Uterus (tissue), 4 donors: Measurements from ENCODE around the gene GLIS2. TPM values are rescaled to one million over a fixed set of nuclear protein-coding genes. Genes with fewer than 3 reads are reported as not detected.
"Not testable (repeated sequence)": the region's sequence is repeated elsewhere in the genome, so short reads cannot be mapped to it uniquely, and the experiment has no call there.

Experiments used
- DNase-seq, 2 donors: peaks; one replicate each; pipeline ENCODE4 v3.0.0-alpha.2; 2019 to 2020
- H3K27ac ChIP-seq, 2 donors: fragments of 200-600 bp; sonication (generic); 1 replicate in 1 of 2; 2 replicates in 1 of 2; pipeline ENCODE4 v1.5.1; 2016 to 2018
- H3K27me3 ChIP-seq, 2 donors: fragments of 200-600 bp; sonication (generic); one replicate each; pipeline ENCODE4 v1.5.1; 2018 to 2019; ENCODE audit warnings: control low read depth in 1 of 2
- H3K36me3 ChIP-seq, 2 donors: fragments of 200-600 bp; sonication (generic); one replicate each; pipeline ENCODE4 v1.5.1; 2019; ENCODE audit warnings: control low read depth in 1 of 2
- H3K4me1 ChIP-seq, 2 donors: fragments of 200-600 bp; sonication (generic); one replicate each; pipeline ENCODE4 v1.5.1; 2018 to 2019; ENCODE audit warnings: control low read depth in 1 of 2
- H3K4me3 ChIP-seq, 2 donors: fragments of 200-600 bp; sonication (generic); 1 replicate in 1 of 2; 2 replicates in 1 of 2; pipeline ENCODE4 v1.5.1; 2018 to 2019; ENCODE audit warnings: mild to moderate bottlenecking in 1 of 2
- H3K9me3 ChIP-seq, 2 donors: fragments of 200-600 bp; sonication (generic); one replicate each; pipeline ENCODE4 v1.5.1; 2019; ENCODE audit warnings: control low read depth in 1 of 2
- POLR2A ChIP-seq, 2 donors: fragments of 450-650 bp; IDR thresholded peaks; one replicate each; pipeline ENCODE4 v1.6.1; 2016; ENCODE audit warnings: antibody characterized with exemption in 2 of 2, mild to moderate bottlenecking in 1 of 2, moderate library complexity in 1 of 2
- intact Hi-C: fragments of 100-400 bp; cut with DNase I; formaldehyde crosslinking; loops from one replicate; pipeline ENCODE4 v1.15.1; 2023; ENCODE audit warnings: low total_unique reads
- total RNA-seq, 4 donors: library from RNA; depleted of rRNA in 3 of 4; stranded (reverse); fragments of >200 nt in 3 of 4; gene quantifications; one replicate each; pipeline versions ENCODE4 v1.1.0 to v1.2.4, GENCODE V29; 2014 to 2023
- TF ChIP-seq, protein P1 (sequence below), 4 experiments: fragments of 200-600 bp in 2 of 4; fragments of 450-650 bp in 2 of 4; sonication (generic) in 2 of 4; IDR thresholded peaks; one replicate each; pipeline ENCODE4 v1.5.1; 2016 to 2019; ENCODE audit warnings: antibody characterized with exemption in 4 of 4, mild to moderate bottlenecking in 2 of 4, moderate library complexity in 1 of 4
- donor health status: DM: yes; HTN: yes; CAD: no.

GLIS2 gene
- total RNA-seq, 4 donors from 2014 or later: 2.9 to 55.8 (median 5.1) TPM

DNA sequence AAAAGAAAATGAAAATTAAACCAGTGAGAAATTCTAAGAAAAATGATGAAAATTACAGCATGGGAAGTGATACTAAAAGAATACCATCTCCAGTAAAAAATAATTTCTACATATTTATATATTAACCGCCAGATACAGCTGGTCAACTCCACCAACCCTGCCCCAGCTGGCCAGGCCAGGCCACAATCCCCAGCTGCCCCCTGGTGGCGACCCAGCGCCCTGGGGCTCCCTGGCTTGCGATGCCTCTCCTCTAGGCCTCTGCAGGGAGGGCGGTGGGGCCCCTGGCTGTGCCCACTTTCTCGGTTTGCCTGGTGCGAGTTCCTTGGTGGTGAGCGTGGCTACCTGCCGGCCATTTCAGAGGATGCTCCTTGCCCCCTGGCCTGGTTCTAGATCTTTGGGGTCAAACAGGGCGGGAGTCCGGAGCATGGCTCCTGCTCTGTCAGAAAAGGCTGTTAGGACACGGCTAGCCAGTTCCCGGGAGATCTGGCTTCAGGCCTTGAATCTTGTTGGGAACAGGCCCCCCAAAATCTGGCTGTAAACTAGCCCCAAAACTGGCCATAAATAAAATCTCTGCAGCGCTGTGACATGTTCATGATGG lies 14.5 kb downstream of the GLIS2 start:
- no peaks in the 10 kb centered on the region for H3K36me3 ChIP-seq
- intact Hi-C loops: no loop called here
- no peaks in the 10 kb centered on the region for H3K27me3 ChIP-seq
- no peaks in the 10 kb centered on the region for H3K9me3 ChIP-seq
- TF ChIP-seq, protein P1, sequence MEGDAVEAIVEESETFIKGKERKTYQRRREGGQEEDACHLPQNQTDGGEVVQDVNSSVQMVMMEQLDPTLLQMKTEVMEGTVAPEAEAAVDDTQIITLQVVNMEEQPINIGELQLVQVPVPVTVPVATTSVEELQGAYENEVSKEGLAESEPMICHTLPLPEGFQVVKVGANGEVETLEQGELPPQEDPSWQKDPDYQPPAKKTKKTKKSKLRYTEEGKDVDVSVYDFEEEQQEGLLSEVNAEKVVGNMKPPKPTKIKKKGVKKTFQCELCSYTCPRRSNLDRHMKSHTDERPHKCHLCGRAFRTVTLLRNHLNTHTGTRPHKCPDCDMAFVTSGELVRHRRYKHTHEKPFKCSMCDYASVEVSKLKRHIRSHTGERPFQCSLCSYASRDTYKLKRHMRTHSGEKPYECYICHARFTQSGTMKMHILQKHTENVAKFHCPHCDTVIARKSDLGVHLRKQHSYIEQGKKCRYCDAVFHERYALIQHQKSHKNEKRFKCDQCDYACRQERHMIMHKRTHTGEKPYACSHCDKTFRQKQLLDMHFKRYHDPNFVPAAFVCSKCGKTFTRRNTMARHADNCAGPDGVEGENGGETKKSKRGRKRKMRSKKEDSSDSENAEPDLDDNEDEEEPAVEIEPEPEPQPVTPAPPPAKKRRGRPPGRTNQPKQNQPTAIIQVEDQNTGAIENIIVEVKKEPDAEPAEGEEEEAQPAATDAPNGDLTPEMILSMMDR (IDR thresholded peaks at IDR 0.05): peak; percentile 96 to 99 (median 97)
- no peak for TF ChIP-seq POLR2A (IDR thresholded peaks at IDR 0.05)
- H3K27ac ChIP-seq: peak overlapping the region; percentile 2 to 16
- peak; percentile 79 to 81 for DNase-seq
- no peak overlapping the region for H3K4me3 ChIP-seq
- H3K4me1 ChIP-seq: peaks cover 0 to 29% of the 10 kb centered on the region in 2 donors

DNA sequence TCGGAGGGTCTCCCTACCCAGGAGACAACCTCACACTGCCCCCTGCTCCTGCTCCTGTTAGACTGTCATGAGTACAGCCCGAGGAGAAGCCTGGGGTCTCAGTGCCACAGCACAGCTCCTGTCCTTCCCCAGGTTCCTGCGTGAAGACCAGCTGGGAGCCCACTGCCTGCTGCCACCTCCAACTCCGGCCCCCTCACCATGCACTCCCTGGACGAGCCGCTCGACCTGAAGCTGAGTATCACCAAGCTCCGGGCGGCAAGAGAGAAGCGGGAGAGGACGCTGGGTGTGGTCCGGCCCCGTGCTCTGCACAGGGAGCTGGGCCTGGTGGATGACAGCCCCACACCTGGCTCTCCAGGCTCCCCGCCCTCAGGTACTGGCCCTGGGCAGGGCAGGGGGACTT lies 16.2 kb downstream of the GLIS2 start:
- H3K36me3 ChIP-seq: no peaks in the 10 kb centered on the region
- no peak overlapping the region for H3K27ac ChIP-seq
- H3K27me3 ChIP-seq: no peaks in the 10 kb centered on the region
- intact Hi-C loops: no loop called here
- no peaks in the 10 kb centered on the region for H3K9me3 ChIP-seq
- no peak overlapping the region for H3K4me3 ChIP-seq
- DNase-seq: no peak
- H3K4me1 ChIP-seq: peaks cover 0 to 26% of the 10 kb centered on the region in 2 donors
- no peak for TF ChIP-seq POLR2A (IDR thresholded peaks at IDR 0.05)
- TF ChIP-seq, protein P1 (IDR thresholded peaks at IDR 0.05): no peak

DNA sequence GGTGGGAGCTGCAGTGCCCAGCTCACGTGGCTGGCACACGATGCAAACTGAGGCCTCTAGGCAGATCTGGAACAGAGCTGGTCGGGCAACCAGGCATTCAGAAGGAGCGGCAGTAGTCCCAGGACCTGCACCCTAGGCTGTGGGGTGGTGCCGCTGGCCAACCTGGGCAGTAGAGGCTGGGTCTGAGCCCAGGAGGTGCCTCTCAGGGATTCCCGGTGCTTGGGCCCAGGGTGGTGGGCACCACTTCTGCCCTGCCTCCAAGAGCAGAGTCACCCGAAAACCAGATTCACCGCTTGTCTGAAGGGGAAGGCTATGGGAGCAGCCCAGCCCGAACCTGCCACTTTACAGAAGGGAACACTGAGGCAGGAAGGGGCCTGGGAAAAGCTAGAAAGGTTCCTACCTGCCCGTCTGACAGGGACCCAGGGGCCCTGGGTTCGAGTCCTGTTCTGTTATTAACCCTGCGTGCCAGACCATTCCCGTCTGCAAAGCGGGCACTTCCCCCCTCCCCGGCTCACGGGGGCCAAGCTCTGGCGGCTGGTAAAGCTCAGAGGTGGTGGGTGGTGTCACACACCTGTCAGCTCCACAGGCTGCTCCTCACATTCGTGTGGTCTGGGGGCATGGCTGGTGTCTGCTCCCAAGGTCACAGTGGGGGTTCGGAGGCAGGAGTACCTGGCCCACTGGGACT lies 16.9 kb downstream of the GLIS2 start:
- intact Hi-C loops: no loop called here
- no peak for TF ChIP-seq POLR2A (IDR thresholded peaks at IDR 0.05)
- H3K27ac ChIP-seq: no peak overlapping the region

GRCh38 chr16:4333308-4333638 lies 17.4 kb downstream of the GLIS2 start:
- Histone ChIP-seq H3K4me3 (no peak overlapping the region), H3K9me3 (no peaks in the 10 kb centered on the region), H3K4me1 (peaks cover 0 to 17% of the 10 kb centered on the region in 2 donors), H3K27ac (no peak overlapping the region), H3K36me3 (no peaks in the 10 kb centered on the region), H3K27me3 (no peaks in the 10 kb centered on the region)
- intact Hi-C loops: no loop called here
- TF ChIP-seq, protein P1 (IDR thresholded peaks at IDR 0.05): no peak
- no peak for TF ChIP-seq POLR2A (IDR thresholded peaks at IDR 0.05)
- no peak for DNase-seq

More for the DNA sequence above, 16.9 kb downstream of the GLIS2 start:
- H3K4me3 ChIP-seq: no peak overlapping the region
- no peak for DNase-seq
- H3K9me3 ChIP-seq: no peaks in the 10 kb centered on the region
- H3K27me3 ChIP-seq: no peaks in the 10 kb centered on the region
- H3K4me1 ChIP-seq: peaks cover 0 to 20% of the 10 kb centered on the region in 2 donors
- H3K36me3 ChIP-seq: no peaks in the 10 kb centered on the region

- H3K27me3 ChIP-seq, H3K36me3 ChIP-seq, intact Hi-C loops: not testable (repeated sequence)
Measured at GRCh38 chr16:4333714-4334113, 17.8 kb downstream of the GLIS2 start.

DNA sequence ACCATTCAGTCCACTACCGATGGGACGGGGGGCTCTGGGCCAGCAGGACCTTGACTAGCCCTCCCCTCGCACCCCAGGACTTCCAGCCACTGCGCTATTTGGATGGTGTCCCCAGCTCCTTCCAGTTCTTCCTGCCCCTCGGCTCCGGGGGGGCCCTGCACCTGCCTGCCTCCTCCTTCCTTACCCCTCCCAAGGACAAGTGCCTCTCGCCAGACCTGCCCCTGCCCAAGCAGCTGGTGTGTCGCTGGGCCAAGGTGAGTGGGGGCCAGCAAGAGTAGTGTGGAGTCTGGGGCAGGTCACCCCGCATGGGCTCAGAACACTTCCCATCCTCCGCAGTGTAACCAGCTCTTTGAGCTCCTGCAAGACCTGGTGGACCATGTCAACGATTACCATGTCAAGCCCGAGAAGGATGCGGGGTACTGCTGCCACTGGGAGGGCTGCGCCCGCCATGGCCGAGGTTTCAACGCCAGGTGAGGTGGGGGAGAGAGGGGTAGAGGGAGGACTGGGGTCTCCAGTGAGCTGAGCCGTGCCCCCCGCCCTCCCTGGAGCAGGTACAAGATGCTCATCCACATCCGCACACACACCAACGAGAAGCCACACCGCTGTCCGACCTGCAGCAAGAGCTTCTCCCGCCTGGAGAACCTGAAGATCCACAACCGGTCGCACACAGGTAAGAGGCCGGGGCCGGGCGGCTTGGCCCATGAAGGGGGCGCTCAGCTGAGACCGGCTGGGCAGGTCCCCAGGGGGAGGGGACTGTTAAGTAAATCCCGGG lies 19.0 kb downstream of the GLIS2 start:
- Histone ChIP-seq H3K4me1 (peaks cover 0 to 10% of the 10 kb centered on the region in 2 donors), H3K36me3 (no peaks in the 10 kb centered on the region), H3K27me3 (no peaks in the 10 kb centered on the region), H3K4me3 (no peak overlapping the region), H3K9me3 (no peaks in the 10 kb centered on the region), H3K27ac (no peak overlapping the region)
- intact Hi-C loops: no loop called here
- TF ChIP-seq, protein P1 (IDR thresholded peaks at IDR 0.05): no peak
- no peak for TF ChIP-seq POLR2A (IDR thresholded peaks at IDR 0.05)
- no peak for DNase-seq

More at GRCh38 chr16:4333714-4334113, 17.8 kb downstream of the GLIS2 start:
- not testable (repeated sequence) for H3K27ac ChIP-seq, H3K9me3 ChIP-seq, DNase-seq, H3K4me3 ChIP-seq
- peaks cover 0 to 13% of the 10 kb centered on the region in 2 donors for H3K4me1 ChIP-seq
